Natural killer cell treated with Interleukin-12 subunit alpha and Interleukin-12 subunit beta and Interleukin-15 and Interleukin-18, amount 100 ng/mL, for 72 hours (primary cell): ENCODE data around the gene GRIK2. TPM values are rescaled to one million over a fixed set of nuclear protein-coding genes. Genes with fewer than 3 reads are reported as not detected.

Experiments used
- ATAC-seq, 2 donors: fragments of 150-1000 bp; cut with Tn5 transposase in 1 of 2; sonication (Bioruptor Pico), chemical (Tn5 transposase) in 1 of 2; 2 replicates each; pipeline ENCODE4 v1.10.0; 2021
- DNase-seq: peaks from one replicate; pipeline ENCODE4 v3.0.0; 2022; ENCODE audit warnings: low spot score
- H3K27ac Mint-ChIP-seq, 2 donors: 1 replicate in 1 of 2; 2 replicates in 1 of 2; pipeline ENCODE4 v1.8.0; 2022; ENCODE audit warnings: mixed read lengths in 2 of 2, mild to moderate bottlenecking in 1 of 2, moderate library complexity in 1 of 2
- H3K27me3 Mint-ChIP-seq, 2 donors: 1 replicate in 1 of 2; 2 replicates in 1 of 2; pipeline ENCODE4 v1.8.0; 2022; ENCODE audit warnings: mixed read lengths in 2 of 2
- H3K36me3 Mint-ChIP-seq: one replicate; pipeline ENCODE4 v1.8.0; 2022; ENCODE audit warnings: mixed read lengths
- H3K4me1 Mint-ChIP-seq, 2 donors: 1 replicate in 1 of 2; 2 replicates in 1 of 2; pipeline ENCODE4 v1.8.0; 2022; ENCODE audit warnings: low read depth in 2 of 2, mixed read lengths in 2 of 2, mild to moderate bottlenecking in 1 of 2
- H3K4me3 Mint-ChIP-seq: one replicate; pipeline ENCODE4 v1.8.0; 2022; ENCODE audit warnings: mixed read lengths
- H3K9me3 Mint-ChIP-seq: 2 replicates; pipeline ENCODE4 v1.8.0; 2022; ENCODE audit warnings: mixed read lengths
- total RNA-seq, 2 donors: library from RNA; stranded (reverse); gene quantifications; one replicate each; pipeline ENCODE4 v1.2.3, GENCODE V29; 2022

The GRIK2 gene
- total RNA-seq, 2 donors from 2014 or later, result not detected

DNA sequence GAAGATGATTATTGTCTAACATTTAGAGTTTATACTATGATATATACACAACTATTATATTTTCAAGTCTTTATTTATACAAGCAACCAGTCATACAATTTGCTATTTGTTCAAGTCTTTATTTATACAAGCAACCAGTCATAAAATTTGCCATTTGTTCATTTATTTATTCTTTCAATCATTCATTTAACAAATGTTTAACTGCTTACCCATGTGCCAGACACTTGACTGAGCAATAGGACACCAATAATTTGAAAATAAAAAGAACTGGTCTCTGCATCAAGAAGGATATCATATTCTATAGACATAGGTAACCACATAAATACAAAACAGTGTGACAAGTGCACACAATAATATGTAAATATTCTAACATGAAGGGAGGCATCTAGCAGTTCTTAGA lies 20.3 kb downstream of the GRIK2 start:
- Mint-ChIP-seq H3K27ac (no peak overlapping the region), H3K4me3 (no peak overlapping the region), H3K9me3 (peaks cover 4% of the 10 kb centered on the region), H3K4me1 (no peaks in the 10 kb centered on the region), H3K36me3 (no peaks in the 10 kb centered on the region), H3K27me3 (no peaks in the 10 kb centered on the region)
- ATAC-seq (no peak), DNase-seq (no peak)

- DNase-seq (no peak), ATAC-seq (no peak)
- H3K4me3 Mint-ChIP-seq, result no peak overlapping the region
- no peaks in the 10 kb centered on the region for H3K4me1 Mint-ChIP-seq
- no peaks in the 10 kb centered on the region for H3K36me3 Mint-ChIP-seq
- no peaks in the 10 kb centered on the region for H3K27me3 Mint-ChIP-seq
- H3K9me3 Mint-ChIP-seq, result peaks cover 6% of the 10 kb centered on the region
- no peak overlapping the region for H3K27ac Mint-ChIP-seq
These were observed 24.4 kb downstream of the GRIK2 start for GRCh38 chr6:101417900-101418299.

DNA sequence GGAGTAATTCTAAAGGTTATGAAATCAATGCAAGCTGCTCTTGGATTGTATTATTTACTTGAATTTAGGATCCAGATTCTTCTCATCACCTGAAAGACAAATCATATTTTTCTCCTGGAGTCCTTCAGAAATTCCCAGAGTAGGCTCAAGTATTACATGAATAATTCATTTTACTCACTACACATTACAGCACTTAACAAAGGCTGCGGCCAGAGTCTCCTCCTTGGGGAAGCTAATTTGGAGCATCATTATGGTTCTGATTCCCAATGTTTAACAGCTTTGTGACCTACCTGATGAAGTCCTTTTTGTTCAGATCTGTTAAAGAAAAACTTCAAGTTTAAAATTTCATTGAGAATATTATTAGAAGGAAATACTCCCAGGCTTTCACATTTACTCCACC lies 28.7 kb downstream of the GRIK2 start:
- Mint-ChIP-seq H3K27ac (no peak overlapping the region), H3K9me3 (peaks cover 17% of the 10 kb centered on the region), H3K36me3 (no peaks in the 10 kb centered on the region), H3K4me3 (no peak overlapping the region), H3K4me1 (no peaks in the 10 kb centered on the region), H3K27me3 (no peaks in the 10 kb centered on the region)
- DNase-seq (no peak), ATAC-seq (no peak)

GRCh38 chr6:101422811-101423210 lies 29.3 kb downstream of the GRIK2 start:
- no peaks in the 10 kb centered on the region for H3K4me1 Mint-ChIP-seq
- no peak overlapping the region for H3K27ac Mint-ChIP-seq
- H3K27me3 Mint-ChIP-seq, result no peaks in the 10 kb centered on the region
- peaks cover 16% of the 10 kb centered on the region for H3K9me3 Mint-ChIP-seq
- no peak overlapping the region for H3K4me3 Mint-ChIP-seq
- no peaks in the 10 kb centered on the region for H3K36me3 Mint-ChIP-seq
- DNase-seq (no peak), ATAC-seq (no peak)

DNA sequence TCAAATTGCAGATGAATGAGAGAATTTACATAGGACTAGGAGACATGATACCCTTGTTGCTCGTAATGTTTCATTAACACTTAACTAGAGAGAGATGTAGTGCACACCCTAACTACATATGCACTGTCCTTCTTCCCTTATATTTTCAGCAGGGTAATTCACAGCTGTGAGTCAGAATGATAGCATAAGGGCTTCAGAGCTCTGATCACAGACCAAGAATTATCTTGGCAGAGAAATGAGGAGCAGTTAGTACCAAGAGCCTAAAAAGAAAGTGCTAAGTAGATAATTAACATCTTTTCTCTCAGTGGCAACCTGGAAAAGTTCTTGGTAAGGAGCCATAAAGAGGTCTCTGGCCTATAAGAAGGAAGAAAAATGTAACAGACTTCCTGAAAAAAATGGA lies 35.8 kb downstream of the GRIK2 start:
- H3K27ac Mint-ChIP-seq, result no peak overlapping the region
- DNase-seq (no peak), ATAC-seq (no peak)
- peaks cover 15% of the 10 kb centered on the region for H3K9me3 Mint-ChIP-seq
- H3K4me3 Mint-ChIP-seq, result no peak overlapping the region
- H3K36me3 Mint-ChIP-seq, result no peaks in the 10 kb centered on the region
- H3K4me1 Mint-ChIP-seq, result no peaks in the 10 kb centered on the region
- no peaks in the 10 kb centered on the region for H3K27me3 Mint-ChIP-seq

DNA sequence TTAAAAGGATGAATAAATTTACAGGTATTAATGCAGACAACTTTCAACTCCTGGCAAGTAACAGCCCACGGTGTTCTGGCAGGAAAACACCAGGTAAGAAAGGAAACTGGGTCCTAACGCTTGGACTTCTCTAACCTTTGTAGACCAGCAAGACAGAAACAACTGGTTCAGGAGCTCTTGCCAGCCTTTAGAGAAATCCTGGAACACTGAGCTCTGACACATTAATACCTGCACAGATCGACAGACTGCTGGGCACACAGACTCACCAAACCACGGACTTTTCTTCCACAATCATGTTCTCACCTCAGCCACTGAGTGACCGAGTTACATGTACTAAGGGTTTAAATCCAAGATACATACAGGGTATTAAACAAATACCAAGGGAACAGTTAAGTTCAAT lies 36.3 kb downstream of the GRIK2 start:
- Mint-ChIP-seq H3K4me1 (no peaks in the 10 kb centered on the region), H3K9me3 (peaks cover 15% of the 10 kb centered on the region), H3K4me3 (no peak overlapping the region), H3K36me3 (no peaks in the 10 kb centered on the region), H3K27ac (no peak overlapping the region), H3K27me3 (no peaks in the 10 kb centered on the region)
- ATAC-seq (no peak), DNase-seq (no peak)

- Mint-ChIP-seq H3K4me3 (no peak overlapping the region), H3K27me3 (no peaks in the 10 kb centered on the region), H3K27ac (no peak overlapping the region), H3K9me3 (peaks cover 12% of the 10 kb centered on the region), H3K4me1 (no peaks in the 10 kb centered on the region), H3K36me3 (peaks cover 5% of the 10 kb centered on the region)
- DNase-seq (no peak), ATAC-seq (no peak)
These were observed 39.6 kb downstream of the GRIK2 start for GRCh38 chr6:101433141-101433540.

GRCh38 chr6:101434601-101435000 lies 41.1 kb downstream of the GRIK2 start:
- Mint-ChIP-seq H3K27me3 (no peaks in the 10 kb centered on the region), H3K27ac (no peak overlapping the region), H3K9me3 (peaks cover 12% of the 10 kb centered on the region), H3K36me3 (peaks cover 5% of the 10 kb centered on the region), H3K4me3 (no peak overlapping the region), H3K4me1 (no peaks in the 10 kb centered on the region)
- DNase-seq (no peak), ATAC-seq (no peak)

DNA sequence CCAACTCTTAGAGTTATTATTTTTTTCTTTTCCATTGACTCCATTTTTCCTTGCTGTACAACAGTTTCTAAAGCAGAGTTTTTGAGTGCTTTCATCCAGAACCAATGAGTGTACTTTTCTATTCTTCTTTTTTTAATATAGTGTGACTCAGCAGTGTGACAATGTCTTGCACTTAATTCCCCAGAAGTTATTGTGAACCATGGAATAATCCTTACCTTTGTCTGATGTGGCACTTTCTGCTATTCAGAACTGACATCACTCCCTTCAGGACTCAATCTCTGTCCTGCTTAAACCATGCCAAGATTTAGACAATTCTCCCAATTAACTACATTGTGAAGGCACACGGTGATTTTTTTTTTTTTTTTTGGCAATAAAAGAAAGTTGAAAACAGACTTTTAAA lies 41.5 kb downstream of the GRIK2 start:
- Mint-ChIP-seq H3K9me3 (peaks cover 12% of the 10 kb centered on the region), H3K27ac (no peak overlapping the region), H3K27me3 (no peaks in the 10 kb centered on the region), H3K36me3 (peaks cover 5% of the 10 kb centered on the region), H3K4me3 (no peak overlapping the region), H3K4me1 (no peaks in the 10 kb centered on the region)
- DNase-seq (no peak), ATAC-seq (no peak)

GRCh38 chr6:101439790-101440189 lies 46.3 kb downstream of the GRIK2 start:
- no peak overlapping the region for H3K4me3 Mint-ChIP-seq
- no peak for DNase-seq
- ATAC-seq, result no peak
- H3K36me3 Mint-ChIP-seq, result peaks cover 5% of the 10 kb centered on the region
- no peaks in the 10 kb centered on the region for H3K27me3 Mint-ChIP-seq
- no peaks in the 10 kb centered on the region for H3K4me1 Mint-ChIP-seq
- peaks cover 13% of the 10 kb centered on the region for H3K9me3 Mint-ChIP-seq
- no peak overlapping the region for H3K27ac Mint-ChIP-seq

GRCh38 chr6:101443315-101443714 lies 49.8 kb downstream of the GRIK2 start:
- no peak overlapping the region for H3K4me3 Mint-ChIP-seq
- DNase-seq (no peak), ATAC-seq (no peak)
- no peaks in the 10 kb centered on the region for H3K36me3 Mint-ChIP-seq
- H3K4me1 Mint-ChIP-seq, result no peaks in the 10 kb centered on the region
- no peaks in the 10 kb centered on the region for H3K27me3 Mint-ChIP-seq
- no peak overlapping the region for H3K27ac Mint-ChIP-seq
- H3K9me3 Mint-ChIP-seq, result peaks cover 10% of the 10 kb centered on the region

GRCh38 chr6:101444717-101445116 lies 51.2 kb downstream of the GRIK2 start:
- no peak overlapping the region for H3K27ac Mint-ChIP-seq
- no peaks in the 10 kb centered on the region for H3K4me1 Mint-ChIP-seq
- no peaks in the 10 kb centered on the region for H3K36me3 Mint-ChIP-seq
- no peak for ATAC-seq
- H3K9me3 Mint-ChIP-seq, result peaks cover 10% of the 10 kb centered on the region
- no peak overlapping the region for H3K4me3 Mint-ChIP-seq
- DNase-seq, result no peak
- H3K27me3 Mint-ChIP-seq, result no peaks in the 10 kb centered on the region

GRCh38 chr6:101445527-101445926 lies 52.0 kb downstream of the GRIK2 start:
- DNase-seq (no peak), ATAC-seq (no peak)
- H3K9me3 Mint-ChIP-seq, result peaks cover 10% of the 10 kb centered on the region
- H3K27ac Mint-ChIP-seq, result no peak overlapping the region
- no peaks in the 10 kb centered on the region for H3K4me1 Mint-ChIP-seq
- no peaks in the 10 kb centered on the region for H3K27me3 Mint-ChIP-seq
- no peaks in the 10 kb centered on the region for H3K36me3 Mint-ChIP-seq
- H3K4me3 Mint-ChIP-seq, result no peak overlapping the region

- Mint-ChIP-seq H3K9me3 (peaks cover 4% of the 10 kb centered on the region), H3K27ac (no peak overlapping the region), H3K36me3 (no peaks in the 10 kb centered on the region), H3K27me3 (no peaks in the 10 kb centered on the region), H3K4me3 (no peak overlapping the region), H3K4me1 (no peaks in the 10 kb centered on the region)
- no peak for DNase-seq
- ATAC-seq, result no peak
These were observed 57.4 kb downstream of the GRIK2 start for GRCh38 chr6:101450901-101451300.

DNA sequence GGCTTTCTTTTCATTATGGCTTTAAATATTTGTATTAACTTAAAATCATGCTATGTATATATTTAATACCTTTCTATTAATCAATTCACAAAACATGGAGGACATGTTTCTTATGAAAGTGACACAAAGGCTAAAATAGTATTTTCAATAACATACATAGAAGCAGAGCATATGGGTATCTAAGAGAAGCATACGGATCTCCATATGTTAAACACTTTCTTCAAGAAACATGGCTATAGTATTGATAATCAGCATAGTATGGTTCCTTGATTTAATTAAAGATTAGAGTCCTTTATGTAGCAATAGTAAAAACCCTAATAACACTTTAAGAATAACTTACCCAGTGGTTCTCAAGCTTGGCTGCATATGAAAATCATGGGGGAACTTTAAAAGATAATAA lies 58.5 kb downstream of the GRIK2 start:
- H3K4me1 Mint-ChIP-seq, result no peaks in the 10 kb centered on the region
- H3K27me3 Mint-ChIP-seq, result no peaks in the 10 kb centered on the region
- H3K36me3 Mint-ChIP-seq, result no peaks in the 10 kb centered on the region
- ATAC-seq (no peak), DNase-seq (no peak)
- H3K9me3 Mint-ChIP-seq, result peaks cover 7% of the 10 kb centered on the region
- H3K4me3 Mint-ChIP-seq, result no peak overlapping the region
- H3K27ac Mint-ChIP-seq, result no peak overlapping the region
